H1 (cell line): ENCODE data around the gene MYBPH. TPM values are rescaled to one million over a fixed set of nuclear protein-coding genes. Genes with fewer than 3 reads are reported as not detected.

ENCODE experiments used
- CTCF ChIA-PET: fragments of 300-600 bp; sonication (Branson Sonifier 250); formaldehyde crosslinking; loops from one replicate; lab custom pipeline; 2021; ENCODE audit not compliant: partially characterized antibody; lab: Charles Lee
- POLR2A ChIA-PET: fragments of 300-600 bp; sonication (Branson Sonifier 250); formaldehyde crosslinking; loops from one replicate; lab custom pipeline; 2021; ENCODE audit warnings: inconsistent platforms; ENCODE audit not compliant: partially characterized antibody; lab: Charles Lee
- DNase-seq, 2 experiments: peaks; one replicate each; pipeline versions ENCODE4 v3.0.0 to v3.0.0-alpha.2; 2010 to 2022; ENCODE audit warnings: low spot score in 2 of 2, low read depth in 1 of 2, mixed read lengths in 1 of 2
- FAIRE-seq: peaks from 2 replicates; lab custom pipeline; 2011; peaks lifted over from hg19 to GRCh38; lab: Jason Lieb, UNC
- H2AFZ ChIP-seq: 2 replicates; pipeline ENCODE4 v1.8.1; 2012; ENCODE audit warnings: low read length, inconsistent platforms
- H2AK5ac ChIP-seq: 2 replicates; pipeline ENCODE4 v1.6.1; 2013; ENCODE audit warnings: low read depth, low read length
- H2BK120ac ChIP-seq: replicated peaks from 2 replicates; pipeline ENCODE3; 2013; ENCODE audit warnings: low read depth, low read length, inconsistent platforms
- H2BK12ac ChIP-seq: 2 replicates; pipeline ENCODE4 v1.6.1; 2013; ENCODE audit warnings: low read depth, low read length
- H2BK15ac ChIP-seq: 2 replicates; pipeline ENCODE4 v1.6.1; 2013; ENCODE audit warnings: low read length
- H2BK20ac ChIP-seq: 2 replicates; pipeline ENCODE4 v1.6.1; 2013; ENCODE audit warnings: low read length
- H2BK5ac ChIP-seq: 2 replicates; pipeline ENCODE4 v1.6.1; 2013; ENCODE audit warnings: low read depth, low read length
- H3K14ac ChIP-seq: 2 replicates; pipeline ENCODE4 v1.6.1; 2013; ENCODE audit warnings: inconsistent platforms; ENCODE audit not compliant: insufficient read length
- H3K18ac ChIP-seq: 2 replicates; pipeline ENCODE4 v1.6.1; 2013; ENCODE audit warnings: low read length; ENCODE audit errors: extremely low read depth
- H3K23ac ChIP-seq: 2 replicates; pipeline ENCODE4 v1.6.1; 2013; ENCODE audit warnings: inconsistent platforms; ENCODE audit not compliant: insufficient read length
- H3K23me2 ChIP-seq: 2 replicates; pipeline ENCODE4 v1.6.1; 2013; ENCODE audit warnings: low read depth, low read length
- H3K27ac ChIP-seq: 2 replicates; pipeline ENCODE4 v1.6.1; 2011; ENCODE audit warnings: low read depth, low read length, inconsistent platforms
- H3K27me3 ChIP-seq, 4 experiments: replicated peaks in 1 of 4; 1 replicate in 1 of 4; 2 replicates in 3 of 4; pipeline versions ENCODE4 v1.6.1 to v1.8.1; 2011 to 2013; ENCODE audit warnings: low read length in 3 of 4, mild to moderate bottlenecking in 3 of 4, inconsistent platforms in 2 of 4, mixed read lengths in 2 of 4, moderate library complexity in 1 of 4; ENCODE audit not compliant: control insufficient read depth in 3 of 4, insufficient read depth in 3 of 4; ENCODE audit errors: extremely low read depth in 1 of 4
- H3K36me3 ChIP-seq, 4 experiments: 2 replicates each; pipeline versions ENCODE4 v1.6.1 to v1.8.1; 2011 to 2013; ENCODE audit warnings: mild to moderate bottlenecking in 4 of 4, low read length in 3 of 4, moderate library complexity in 2 of 4, control low read depth in 1 of 4, inconsistent platforms in 1 of 4; ENCODE audit not compliant: insufficient read depth in 4 of 4, control insufficient read depth in 2 of 4
- H3K4ac ChIP-seq: replicated peaks from 2 replicates; pipeline ENCODE3; 2013; ENCODE audit warnings: low read length, low read depth, mixed read lengths, inconsistent platforms; ENCODE audit not compliant: insufficient read length
- H3K4me1 ChIP-seq, 4 experiments: replicated peaks in 1 of 4; 1 replicate in 1 of 4; 2 replicates in 3 of 4; pipeline versions ENCODE4 v1.6.1 to v1.8.1; 2011 to 2013; ENCODE audit warnings: low read length in 3 of 4, inconsistent platforms in 2 of 4, mixed read lengths in 1 of 4; ENCODE audit not compliant: insufficient read depth in 4 of 4, control insufficient read depth in 3 of 4
- H3K4me2 ChIP-seq, 2 experiments: 2 replicates each; pipeline versions ENCODE4 v1.6.1 to v1.8.1; 2011 to 2013; ENCODE audit warnings: low read depth in 2 of 2, low read length in 2 of 2, control low read depth in 1 of 2, inconsistent platforms in 1 of 2, mild to moderate bottlenecking in 1 of 2; ENCODE audit not compliant: insufficient read depth in 1 of 2
- H3K4me3 ChIP-seq, 4 experiments: fragments of 200-600, 300-600 bp in 1 of 4; sonication (generic), shearing (Covaris generic), sonication (Bioruptor Twin) in 1 of 4; 2 replicates each; pipeline versions ENCODE4 v1.5.1 to v1.8.1; 2011 to 2016; ENCODE audit warnings: low read length in 4 of 4, low read depth in 3 of 4, control low read depth in 2 of 4, inconsistent platforms in 2 of 4, mild to moderate bottlenecking in 2 of 4, mixed read lengths in 1 of 4, moderate library complexity in 1 of 4; ENCODE audit not compliant: insufficient read depth in 2 of 4; ENCODE audit errors: extremely low read depth in 1 of 4
- H3K56ac ChIP-seq: replicated peaks from 2 replicates; pipeline ENCODE3; 2013; ENCODE audit warnings: low read depth, mild to moderate bottlenecking, mixed read lengths, low read length, inconsistent platforms; ENCODE audit not compliant: insufficient read length
- H3K79me1 ChIP-seq: 2 replicates; pipeline ENCODE4 v1.6.1; 2013; ENCODE audit warnings: low read depth, low read length, control low read depth
- H3K79me2 ChIP-seq, 2 experiments: 2 replicates each; pipeline versions ENCODE4 v1.6.1 to v1.8.1; 2012 to 2013; ENCODE audit warnings: low read length in 2 of 2, mild to moderate bottlenecking in 2 of 2, inconsistent platforms in 1 of 2; ENCODE audit not compliant: insufficient read depth in 2 of 2, control insufficient read depth in 1 of 2
- H3K9ac ChIP-seq, 4 experiments: replicated peaks in 1 of 4; 1 replicate in 1 of 4; 2 replicates in 3 of 4; pipeline versions ENCODE4 v1.6.1 to v1.8.1; 2011 to 2013; ENCODE audit warnings: low read depth in 3 of 4, low read length in 3 of 4, control low read depth in 2 of 4, mild to moderate bottlenecking in 2 of 4, moderate library complexity in 2 of 4, inconsistent platforms in 1 of 4; ENCODE audit errors: extremely low read depth in 1 of 4
- H3K9me3 ChIP-seq, 2 experiments: 2 replicates each; pipeline versions ENCODE4 v1.6.1 to v1.8.1; 2012 to 2013; ENCODE audit warnings: mild to moderate bottlenecking in 2 of 2, moderate library complexity in 2 of 2, control low read depth in 1 of 2, inconsistent platforms in 1 of 2, low read depth in 1 of 2, low read length in 1 of 2, mixed read lengths in 1 of 2; ENCODE audit not compliant: insufficient read depth in 2 of 2
- H4K20me1 ChIP-seq, 2 experiments: replicated peaks in 1 of 2; 2 replicates each; pipeline versions ENCODE3 to v1.8.1; 2011 to 2013; ENCODE audit warnings: inconsistent platforms in 2 of 2, low read length in 2 of 2, mild to moderate bottlenecking in 1 of 2; ENCODE audit not compliant: insufficient read depth in 2 of 2, control insufficient read depth in 1 of 2
- H4K5ac ChIP-seq: 2 replicates; pipeline ENCODE4 v1.6.1; 2013; ENCODE audit warnings: low read length, low read depth, mixed read lengths, inconsistent platforms; ENCODE audit not compliant: insufficient read length
- H4K8ac ChIP-seq: 2 replicates; pipeline ENCODE4 v1.8.0; 2013; ENCODE audit warnings: mild to moderate bottlenecking, moderate library complexity, low read length, inconsistent platforms; ENCODE audit not compliant: insufficient read depth; ENCODE audit errors: extremely low read depth
- H4K91ac ChIP-seq: replicated peaks from 2 replicates; pipeline ENCODE3; 2013; ENCODE audit warnings: low read length, mixed read lengths, inconsistent platforms; ENCODE audit not compliant: insufficient read length
- ASH2L ChIP-seq: fragments of 200-600, 300-600 bp; sonication (generic); IDR thresholded peaks from one replicate; pipeline ENCODE4 v1.7.1; 2017; ENCODE audit warnings: low read length
- BACH1 ChIP-seq: IDR thresholded peaks from 2 replicates; pipeline ENCODE4 v1.6.1; 2012; ENCODE audit warnings: low read length, improper control_type of control experiment
- BRCA1 ChIP-seq: IDR thresholded peaks from 2 replicates; pipeline ENCODE4 v1.6.1; 2012; ENCODE audit warnings: low read depth, low read length, improper control_type of control experiment
- CBX8 ChIP-seq: fragments of 300-800, 300-1000 bp; sonication (generic); IDR thresholded peaks from 2 replicates; pipeline ENCODE4 v1.7.1; 2016; ENCODE audit warnings: low read depth, low read length, borderline replicate concordance
- FOSL1 ChIP-seq: IDR thresholded peaks from 2 replicates; pipeline ENCODE4 v1.6.1; 2011; ENCODE audit warnings: mild to moderate bottlenecking, low read depth, low read length, moderate library complexity; ENCODE audit not compliant: insufficient read depth
- GABPA ChIP-seq: IDR thresholded peaks from 2 replicates; pipeline ENCODE4 v1.6.1; 2011; ENCODE audit warnings: mild to moderate bottlenecking, low read length, moderate library complexity, borderline replicate concordance; ENCODE audit not compliant: insufficient read depth
- GTF2F1 ChIP-seq: IDR thresholded peaks from 2 replicates; pipeline ENCODE4 v1.6.1; 2012; ENCODE audit warnings: low read depth, low read length, improper control_type of control experiment, borderline replicate concordance
- KDM1A ChIP-seq: fragments of 200-600, 300-600 bp; sonication (generic); IDR thresholded peaks from 2 replicates; pipeline ENCODE4 v1.7.1; 2016; ENCODE audit warnings: mild to moderate bottlenecking, low read length, borderline replicate concordance
- NANOG ChIP-seq: IDR thresholded peaks from 2 replicates; pipeline ENCODE4 v1.6.1; 2011; ENCODE audit warnings: low read length, low read depth, mild to moderate bottlenecking, inconsistent platforms; ENCODE audit not compliant: insufficient read depth, poor library complexity, severe bottlenecking
- SIN3A ChIP-seq, 2 experiments: IDR thresholded peaks in 1 of 2; conservative IDR thresholded peaks in 1 of 2; 2 replicates each; pipeline ENCODE4 v1.6.1; 2011 to 2012; ENCODE audit warnings: low read length in 2 of 2, improper control_type of control experiment in 1 of 2, low read depth in 1 of 2, mild to moderate bottlenecking in 1 of 2
- TBP ChIP-seq: IDR thresholded peaks from 2 replicates; pipeline ENCODE4 v1.6.1; 2011; ENCODE audit warnings: low read depth, low read length, improper control_type of control experiment
- WGBS, 2 experiments: shearing (Covaris generic) in 1 of 2; methylation state at CpG; one replicate each; pipeline versions ENCODE4 v1.1.6 to v1.1.7; 2013 to 2015; ENCODE audit warnings: low lambda C conversion rate in 2 of 2, mixed read lengths in 2 of 2, inconsistent platforms in 1 of 2, low coverage in 1 of 2, missing lambda C conversion rate in 1 of 2; ENCODE audit not compliant: insufficient replicate concordance in 2 of 2, insufficient coverage in 1 of 2, insufficient read length in 1 of 2; ENCODE audit errors: extremely low coverage in 1 of 2, missing lambda C conversion rate in 1 of 2; 5-methylcytosine and 5-hydroxymethylcytosine counted together
- polyA plus RNA-seq, 7 experiments: library from polyadenylated mRNA; depleted of rRNA in 3 of 7; stranded (reverse) in 5 of 7; unstranded in 2 of 7; fragments of >200 nt in 5 of 7; fragments of 200-250 nt in 2 of 7; gene quantifications; 1 replicate in 5 of 7; 2 replicates in 1 of 7; 4 replicates in 1 of 7; pipeline versions ENCODE4 v1.2.1 to v1.2.3, GENCODE V29; 2011 to 2013; ENCODE audit warnings: missing spikeins in 2 of 7, mixed read lengths in 2 of 7
- total RNA-seq: library from RNA; stranded (reverse); fragmentation: NEBNext Ultra II Directional; extraction: Animal tissue kit (Norgen Biotek cat#: 25700); gene quantifications from 2 replicates; pipeline ENCODE4 v1.2.1, GENCODE V29; 2021

Gene MYBPH
- total and polyA plus RNA-seq, 2 of the 8 experiments (the other 6 are each of a cell fraction or from before 2014, with no cell fraction given) = not detected

DNA sequence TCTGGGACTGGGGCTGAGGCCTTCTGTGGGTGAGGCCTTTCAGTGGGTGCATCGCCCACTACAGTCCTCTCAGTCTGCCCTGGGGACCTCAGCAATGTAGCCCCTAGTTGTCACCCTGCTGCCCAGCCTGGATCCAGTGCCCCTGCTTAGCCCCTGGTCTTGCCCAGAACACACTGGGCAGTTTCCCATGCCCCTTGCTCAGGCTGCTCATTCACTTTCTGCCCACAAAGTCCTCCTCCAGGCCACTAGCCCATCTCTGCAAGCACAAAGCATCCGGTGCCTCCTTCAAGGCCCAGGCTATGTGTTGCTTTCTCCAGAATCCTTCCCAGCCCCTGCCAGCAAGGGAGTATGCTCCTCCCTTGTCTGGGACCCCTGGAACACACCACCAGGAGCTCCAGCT, 53.5 kb downstream of the MYBPH start:
- no peaks in the 10 kb centered on the region for H3K79me2 ChIP-seq
- ChIA-PET CTCF (interaction anchor here (0.9 to 49.1 kb wide), 11 partner anchors 8 to 147 kb away, joined by 3 to 1071 read pairs (median 131); partner anchors contain the start of genes MYOG and PPFIA4), POLR2A (no interaction called here)
- H3K4ac ChIP-seq = no peak overlapping the region
- no peak overlapping the region for H3K18ac ChIP-seq
- H4K91ac ChIP-seq = no peak overlapping the region
- H3K27me3 ChIP-seq = peaks cover 0 to 11% (median 6%) of the 10 kb centered on the region in 4 experiments; a peak in 5 of 7 replicates
- TF ChIP-seq NANOG (no peak), BACH1 (no peak), FOSL1 (no peak), KDM1A (no peak), TBP (no peak), GABPA (no peak), GTF2F1 (no peak), BRCA1 (no peak), SIN3A (conservative IDR thresholded peaks at IDR 0.05 in 1 of 2, IDR thresholded peaks at IDR 0.05 in 1 of 2; ENCODE audit: low read depth in 1 of 2, low read length in 2 of 2) (no peak), ASH2L (no peak), CBX8 (no peak)
- H2BK15ac ChIP-seq = no peak overlapping the region
- WGBS, 2 experiments = 86% methylated on average over 2 of the region's 2 CpGs; no CpG with 5 or more reads in 1 of the 2 experiments
- H3K9me3 ChIP-seq = no peaks in the 10 kb centered on the region
- no peak overlapping the region for H3K4me2 ChIP-seq
- no peak overlapping the region for H2BK5ac ChIP-seq
- H3K23me2 ChIP-seq = no peaks in the 10 kb centered on the region; the same call in 1 of the 2 replicates
- no peak overlapping the region for H2BK120ac ChIP-seq
- peaks cover 3 to 13% (median 8%) of the 10 kb centered on the region in 4 experiments for H3K4me1 ChIP-seq
- no peak overlapping the region for H3K9ac ChIP-seq
- no peak overlapping the region for H2BK20ac ChIP-seq
- no peak overlapping the region for H3K4me3 ChIP-seq
- H3K14ac ChIP-seq = no peak overlapping the region
- no peak overlapping the region for H2AFZ ChIP-seq
- no peaks in the 10 kb centered on the region for H3K36me3 ChIP-seq
- H4K8ac ChIP-seq = no peak overlapping the region
- no peak overlapping the region for H3K56ac ChIP-seq
- DNase-seq (no peak), FAIRE-seq (no peak)
- no peaks in the 10 kb centered on the region for H3K79me1 ChIP-seq
- no peak overlapping the region for H4K5ac ChIP-seq
- no peak overlapping the region for H2AK5ac ChIP-seq
- no peak overlapping the region; the same call in 1 of the 2 replicates for H2BK12ac ChIP-seq
- no peaks in the 10 kb centered on the region for H4K20me1 ChIP-seq
- no peak overlapping the region for H3K27ac ChIP-seq
- H3K23ac ChIP-seq = no peak overlapping the region
